NCI-H226 (cell line): ENCODE data around the gene CHD9.
"Not testable (repeated sequence)": the region's sequence is repeated elsewhere in the genome, so short reads cannot be mapped to it uniquely, and the experiment has no call there.

Source experiments
- DNase-seq: peaks from one replicate; pipeline ENCODE4 v3.0.0-alpha.2; 2015

Gene CHD9

GRCh38 chr16:53142823-53143568, 88.2 kb downstream of the CHD9 start:
- DNase-seq: peak; percentile 70

- DNase-seq: no peak
Observed at GRCh38 chr16:53147500-53148065, 92.8 kb downstream of the CHD9 start.

- DNase-seq: no peak
Observed at GRCh38 chr16:53150769-53151168, 96.0 kb downstream of the CHD9 start.

GRCh38 chr16:53152329-53152728, 97.5 kb downstream of the CHD9 start:
- DNase-seq: no peak

GRCh38 chr16:53153130-53153529, 98.3 kb downstream of the CHD9 start:
- no peak for DNase-seq

GRCh38 chr16:53154513-53154912, 99.7 kb downstream of the CHD9 start:
- no peak for DNase-seq

- DNase-seq: no peak
Observed at GRCh38 chr16:53156516-53156915, 101.7 kb downstream of the CHD9 start.

- no peak for DNase-seq
Observed at GRCh38 chr16:53159781-53160436, 105.1 kb downstream of the CHD9 start.

- DNase-seq: no peak
Observed at GRCh38 chr16:53166099-53166498, 111.3 kb downstream of the CHD9 start.

- DNase-seq: no peak
Observed at GRCh38 chr16:53168744-53169143, 114.0 kb downstream of the CHD9 start.

- no peak for DNase-seq
Observed at GRCh38 chr16:53172517-53172916, 117.7 kb downstream of the CHD9 start.

GRCh38 chr16:53175118-53175517, 120.3 kb downstream of the CHD9 start:
- DNase-seq: no peak

- DNase-seq: no peak
Observed at GRCh38 chr16:53176434-53176833, 121.6 kb downstream of the CHD9 start.

GRCh38 chr16:53183442-53183841, 128.7 kb downstream of the CHD9 start:
- no peak for DNase-seq

GRCh38 chr16:53185741-53186140, 130.9 kb downstream of the CHD9 start:
- DNase-seq: not testable (repeated sequence)

GRCh38 chr16:53187775-53188174, 133.0 kb downstream of the CHD9 start:
- no peak for DNase-seq

- DNase-seq: no peak
Observed at GRCh38 chr16:53191413-53191812, 136.6 kb downstream of the CHD9 start.

- DNase-seq: no peak
Observed at GRCh38 chr16:53198933-53199332, 144.1 kb downstream of the CHD9 start.

- no peak for DNase-seq
Observed at GRCh38 chr16:53201900-53202299, 147.1 kb downstream of the CHD9 start.

- no peak for DNase-seq
Observed at GRCh38 chr16:53202398-53202797, 147.6 kb downstream of the CHD9 start.

GRCh38 chr16:53207810-53208752, 153.3 kb downstream of the CHD9 start:
- peak; percentile 81 for DNase-seq

GRCh38 chr16:53209429-53209828, 154.6 kb downstream of the CHD9 start:
- no peak for DNase-seq

GRCh38 chr16:53209877-53210276, 155.1 kb downstream of the CHD9 start:
- no peak for DNase-seq
